Coronary artery (tissue), 2 donors: ENCODE results near the gene CREG2.
"Not testable (repeated sequence)": the region's sequence is repeated elsewhere in the genome, so short reads cannot be mapped to it uniquely, and the experiment has no call there.

Experiments used
- DNase-seq: peaks from one replicate; pipeline ENCODE4 v3.0.0-alpha.2; 2017; ENCODE audit warnings: low spot score
- H3K27ac ChIP-seq, 2 donors: fragments of 200-600 bp; sonication (generic); one replicate each; pipeline ENCODE4 v1.5.1; 2016 to 2019
- H3K4me3 ChIP-seq: fragments of 200-600 bp; sonication (generic); 2 replicates; pipeline ENCODE4 v1.5.1; 2016; ENCODE audit warnings: mild to moderate bottlenecking, moderate library complexity
- TF ChIP-seq, protein P1 (sequence below): fragments of 200-600 bp; sonication (generic); IDR thresholded peaks from one replicate; pipeline ENCODE4 v1.5.1; 2019; ENCODE audit warnings: antibody characterized with exemption

CREG2 gene

DNA sequence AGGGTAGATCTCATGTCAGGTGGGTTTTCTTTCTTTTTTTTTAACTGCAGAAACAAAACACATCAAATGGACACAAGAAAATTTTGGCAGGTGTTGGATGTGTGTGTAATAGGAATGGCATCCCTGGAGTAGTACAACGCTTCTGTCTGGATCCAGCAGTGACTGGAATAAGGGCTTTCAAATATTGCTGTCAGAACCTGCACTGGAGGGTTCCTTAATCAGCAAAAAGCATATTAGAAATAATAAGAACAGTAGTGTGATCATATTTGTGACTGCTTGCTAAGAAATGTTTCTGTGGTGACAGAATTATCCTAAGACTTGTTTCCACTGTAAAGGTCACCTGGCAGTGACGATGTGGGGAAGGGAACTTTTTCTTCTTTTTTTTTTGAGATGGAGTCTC, 30.8 kb downstream of the CREG2 start:
- H3K4me3 ChIP-seq: no peak overlapping the region
- H3K27ac ChIP-seq: no peak overlapping the region
- TF ChIP-seq, protein P1, sequence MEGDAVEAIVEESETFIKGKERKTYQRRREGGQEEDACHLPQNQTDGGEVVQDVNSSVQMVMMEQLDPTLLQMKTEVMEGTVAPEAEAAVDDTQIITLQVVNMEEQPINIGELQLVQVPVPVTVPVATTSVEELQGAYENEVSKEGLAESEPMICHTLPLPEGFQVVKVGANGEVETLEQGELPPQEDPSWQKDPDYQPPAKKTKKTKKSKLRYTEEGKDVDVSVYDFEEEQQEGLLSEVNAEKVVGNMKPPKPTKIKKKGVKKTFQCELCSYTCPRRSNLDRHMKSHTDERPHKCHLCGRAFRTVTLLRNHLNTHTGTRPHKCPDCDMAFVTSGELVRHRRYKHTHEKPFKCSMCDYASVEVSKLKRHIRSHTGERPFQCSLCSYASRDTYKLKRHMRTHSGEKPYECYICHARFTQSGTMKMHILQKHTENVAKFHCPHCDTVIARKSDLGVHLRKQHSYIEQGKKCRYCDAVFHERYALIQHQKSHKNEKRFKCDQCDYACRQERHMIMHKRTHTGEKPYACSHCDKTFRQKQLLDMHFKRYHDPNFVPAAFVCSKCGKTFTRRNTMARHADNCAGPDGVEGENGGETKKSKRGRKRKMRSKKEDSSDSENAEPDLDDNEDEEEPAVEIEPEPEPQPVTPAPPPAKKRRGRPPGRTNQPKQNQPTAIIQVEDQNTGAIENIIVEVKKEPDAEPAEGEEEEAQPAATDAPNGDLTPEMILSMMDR: no peak
- DNase-seq: no peak

DNA sequence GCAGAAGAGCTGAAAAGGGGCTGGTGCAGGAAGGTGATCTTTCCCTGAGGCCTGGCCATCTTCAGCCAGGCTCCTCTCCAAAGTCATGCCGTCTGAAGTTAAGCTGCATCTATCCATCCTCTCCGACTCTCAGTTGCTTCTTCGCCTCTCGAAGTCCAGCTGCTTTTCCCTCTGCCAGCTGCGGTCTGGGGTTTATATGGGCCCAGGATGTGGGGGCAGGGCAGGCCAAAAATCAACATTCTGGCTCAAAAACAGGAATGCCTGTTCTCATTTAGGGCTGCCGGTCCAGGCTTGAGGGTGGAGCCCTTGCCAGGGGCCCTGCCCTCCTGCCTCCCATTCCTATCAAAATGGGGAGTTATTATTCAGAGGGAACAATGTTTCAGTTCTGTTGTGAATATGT, 31.2 kb downstream of the CREG2 start:
- no peak overlapping the region for H3K27ac ChIP-seq
- no peak overlapping the region for H3K4me3 ChIP-seq
- TF ChIP-seq, protein P1: no peak
- DNase-seq: no peak

DNA sequence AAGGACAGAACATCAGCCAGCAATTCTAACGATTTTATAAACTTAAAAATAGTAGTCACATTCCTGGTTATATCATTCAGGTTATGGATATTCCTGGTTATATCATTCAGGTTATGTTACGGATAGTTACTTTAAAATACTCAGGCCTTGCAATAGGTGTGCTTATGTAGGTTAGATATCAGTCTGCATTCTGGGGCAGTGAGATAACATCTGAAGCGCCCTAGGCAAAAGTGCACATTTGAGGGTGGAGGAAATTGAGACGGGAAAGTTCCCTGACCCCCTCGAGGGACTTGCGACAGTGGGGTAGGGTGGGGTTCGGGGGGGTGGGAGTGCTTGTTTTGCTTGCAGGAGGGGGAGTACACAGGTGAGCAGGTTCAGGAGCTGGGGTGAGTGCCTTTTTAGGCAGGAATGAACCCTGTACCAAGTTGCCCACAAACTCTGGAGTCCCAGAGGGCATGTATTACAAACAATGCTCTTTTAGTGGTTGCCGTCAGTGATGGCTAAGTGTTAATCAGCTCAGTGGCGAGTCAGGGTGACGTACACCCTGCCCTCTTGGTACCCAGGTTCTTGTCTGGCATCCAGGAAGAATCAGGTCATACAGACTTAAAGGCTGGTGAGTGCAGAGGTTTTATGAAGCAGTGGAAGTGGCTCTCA, 31.8 kb downstream of the CREG2 start:
- H3K4me3 ChIP-seq: no peak overlapping the region
- H3K27ac ChIP-seq: no peak overlapping the region
- no peak for DNase-seq
- TF ChIP-seq, protein P1: no peak

DNA sequence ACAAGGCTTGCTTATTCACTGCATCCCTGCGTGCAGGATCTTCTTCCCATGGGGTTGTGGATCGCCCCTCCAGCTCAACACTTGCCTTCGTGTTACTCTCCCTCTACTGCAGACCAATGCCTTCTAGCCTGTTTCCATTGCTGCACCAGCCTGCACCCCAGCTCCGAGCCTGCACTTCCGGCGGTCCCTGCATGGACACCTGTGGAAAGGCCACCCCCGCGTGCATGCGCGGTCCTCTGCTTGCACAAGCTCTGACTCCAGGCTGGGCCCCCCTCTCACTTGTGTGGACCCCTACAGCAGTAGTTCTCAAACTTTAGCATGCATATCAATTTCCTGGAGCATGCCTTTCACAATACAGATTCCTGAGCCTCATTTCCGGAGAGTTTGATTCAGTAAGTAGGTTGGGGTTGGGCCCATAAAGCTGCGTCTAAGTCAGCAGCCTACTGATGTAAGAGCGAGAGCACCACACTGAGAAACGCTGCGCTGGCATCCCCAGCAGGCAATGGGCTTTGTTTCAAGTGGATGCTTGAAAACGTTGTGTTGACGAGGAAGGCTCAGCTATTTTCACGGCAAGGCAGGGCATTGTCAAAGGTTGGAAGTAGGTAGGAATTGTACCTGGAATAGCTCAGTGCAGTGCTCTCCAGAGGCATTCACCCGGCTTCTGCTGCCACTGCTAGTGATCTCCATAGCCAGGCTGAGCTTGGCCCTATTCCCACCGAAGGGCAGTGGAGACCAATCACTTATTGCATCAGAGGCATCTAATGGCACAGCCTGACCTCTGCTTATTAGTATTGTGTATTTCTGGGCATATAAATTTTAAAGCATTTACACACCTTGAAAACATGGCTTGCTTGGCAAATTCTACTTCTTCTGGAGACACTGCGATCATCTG, 32.6 kb downstream of the CREG2 start:
- H3K4me3 ChIP-seq: no peak overlapping the region
- TF ChIP-seq, protein P1: no peak
- H3K27ac ChIP-seq: no peak overlapping the region
- no peak for DNase-seq

DNA sequence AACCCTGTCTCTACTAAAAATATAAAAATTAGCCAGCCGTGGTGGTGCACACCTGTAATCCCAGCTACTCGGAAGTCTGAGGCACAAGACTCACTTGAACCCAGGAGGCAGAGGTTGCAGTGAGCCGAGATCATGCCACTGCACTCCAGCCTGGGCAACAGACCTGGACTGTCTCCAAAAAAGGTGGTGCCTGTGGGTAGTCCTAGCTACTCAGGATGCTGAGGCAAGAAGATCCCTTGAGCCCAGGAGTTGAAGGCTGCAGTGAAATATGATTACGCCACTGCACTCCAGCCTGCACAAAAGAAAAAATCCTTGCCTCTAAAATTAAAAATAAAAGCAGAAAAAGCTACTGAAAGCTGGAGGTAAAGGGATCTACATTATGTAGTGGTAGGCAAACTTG, 34.7 kb downstream of the CREG2 start:
- not testable (repeated sequence) for H3K27ac ChIP-seq

DNA sequence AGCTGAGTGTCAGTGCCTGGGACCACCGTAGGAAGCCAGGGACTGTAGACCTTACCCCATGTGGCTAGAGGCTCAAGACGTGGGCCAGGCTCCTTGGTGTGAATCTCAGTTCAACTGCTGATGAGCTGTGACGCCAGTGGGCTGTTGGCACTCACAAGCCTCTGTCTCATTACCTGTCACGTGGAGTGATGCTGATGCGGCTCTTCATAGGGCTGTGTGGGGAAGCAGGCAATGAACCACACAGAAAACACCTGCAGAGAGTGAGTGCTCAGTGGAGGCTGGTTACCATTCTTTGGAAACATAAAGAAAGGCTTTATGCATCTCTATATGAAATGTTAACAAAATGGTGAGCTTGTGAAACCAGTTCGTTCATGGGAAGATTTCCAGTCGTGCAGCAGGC, 36.1 kb downstream of the CREG2 start:
- H3K27ac ChIP-seq: no peak overlapping the region

More for the DNA sequence above, 34.7 kb downstream of the CREG2 start:
- not testable (repeated sequence) for H3K4me3 ChIP-seq, DNase-seq

More for the DNA sequence above, 36.1 kb downstream of the CREG2 start:
- no peak for DNase-seq
- H3K4me3 ChIP-seq: no peak overlapping the region
- TF ChIP-seq, protein P1: no peak
